HEK293T (cell line): ENCODE measurements around the gene BSN.

Source experiments
- ARNT ChIP-seq: fragments of 450-650 bp; IDR thresholded peaks from 2 replicates; pipeline ENCODE4 v1.6.1; 2017; ENCODE audit warnings: mild to moderate bottlenecking
- BHLHE40 ChIP-seq: fragments of 450-650 bp; IDR thresholded peaks from 2 replicates; pipeline ENCODE4 v1.6.1; 2016; ENCODE audit warnings: mild to moderate bottlenecking, moderate library complexity, borderline replicate concordance
- ELF4 ChIP-seq: fragments of 450-650 bp; IDR thresholded peaks from 2 replicates; pipeline ENCODE4 v1.6.1; 2017; ENCODE audit warnings: antibody characterized with exemption
- FOXM1 ChIP-seq: fragments of 450-650 bp; IDR thresholded peaks from 2 replicates; pipeline ENCODE4 v1.6.1; 2017; ENCODE audit warnings: mild to moderate bottlenecking, borderline replicate concordance
- L3MBTL2 ChIP-seq: fragments of 450-650 bp; conservative IDR thresholded peaks from 2 replicates; pipeline ENCODE4 v1.6.1; 2016; ENCODE audit warnings: mild to moderate bottlenecking
- SP1 ChIP-seq: fragments of 450-650 bp; IDR thresholded peaks from 2 replicates; pipeline ENCODE4 v1.6.1; 2017
- SUZ12 ChIP-seq: fragments of 450-650 bp; IDR thresholded peaks from 2 replicates; pipeline ENCODE4 v1.6.1; 2016; ENCODE audit warnings: mild to moderate bottlenecking
- TARDBP ChIP-seq: fragments of 450-650 bp; IDR thresholded peaks from 2 replicates; pipeline ENCODE4 v1.6.1; 2016
- ZNF384 ChIP-seq: fragments of 450-650 bp; IDR thresholded peaks from 2 replicates; pipeline ENCODE4 v1.6.1; 2016

DNA sequence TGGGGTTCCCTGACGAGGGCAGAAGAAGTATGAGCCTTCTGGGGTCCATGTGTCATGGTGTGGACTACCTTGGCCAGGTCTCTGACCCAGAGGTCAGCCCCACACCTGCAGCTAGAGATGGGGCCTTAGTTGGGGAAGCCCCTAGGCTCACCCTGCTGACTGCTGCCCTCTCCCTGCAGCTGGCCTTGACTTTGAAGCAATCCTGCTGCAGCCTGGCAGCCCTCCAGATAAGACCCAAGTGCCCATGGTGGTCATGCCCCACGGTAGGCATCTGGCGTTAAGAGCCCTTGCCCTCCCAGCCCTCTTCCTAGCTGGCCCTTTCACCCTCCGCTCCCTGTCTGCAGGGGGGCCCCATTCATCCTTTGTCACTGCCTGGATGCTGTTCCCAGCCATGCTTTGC is 127.3 kb downstream of the BSN start:
- TF ChIP-seq L3MBTL2 (no peak), ELF4 (no peak), BHLHE40 (no peak), SP1 (no peak), ARNT (no peak), FOXM1 (no peak), ZNF384 (no peak), SUZ12 (no peak), TARDBP (no peak)
